IMR-90 (cell line): ENCODE results near the gene LYPD3. TPM values are rescaled to one million over a fixed set of nuclear protein-coding genes. Genes with fewer than 3 reads are reported as not detected.

Experiments used
- ATAC-seq: fragments of 200-7000 bp; cut with Tn5 transposase; 2 replicates; pipeline ENCODE4 v1.9.1; 2020; ENCODE audit warnings: low read depth, mild to moderate bottlenecking, moderate library complexity
- BruUV-seq: library from RNA; stranded (reverse); fragments of 400-500 nt; replicated peaks from 2 replicates; lab custom pipeline; 2021; lab: Mats Ljungman, UMichigan
- CTCF ChIA-PET: fragments of 300-600 bp; formaldehyde crosslinking; extraction: SDS; loops from one replicate; lab custom pipeline; 2021; ENCODE audit warnings: antibody characterized with exemption; lab: Yijun Ruan, JAX
- POLR2A ChIA-PET: fragments of 300-600 bp; sonication (Branson Sonifier 250); formaldehyde crosslinking; loops from one replicate; lab custom pipeline; 2022; ENCODE audit warnings: antibody characterized with exemption; ENCODE audit not compliant: unreplicated experiment; lab: Charles Lee
- DNase-seq: peaks from one replicate; pipeline ENCODE4 v3.0.0; 2013
- H2AFZ ChIP-seq: replicated peaks from 2 replicates; pipeline ENCODE3; 2013; ENCODE audit warnings: low read length, mild to moderate bottlenecking; ENCODE audit not compliant: poor library complexity
- H2AK5ac ChIP-seq: 2 replicates; pipeline ENCODE4 v1.6.1; 2013; ENCODE audit warnings: low read depth, low read length, inconsistent platforms
- H2AK9ac ChIP-seq: replicated peaks from 2 replicates; pipeline ENCODE3; 2013; ENCODE audit warnings: mild to moderate bottlenecking, low read depth, low read length, moderate library complexity; ENCODE audit not compliant: poor library complexity
- H2BK120ac ChIP-seq: 2 replicates; pipeline ENCODE4 v1.6.1; 2013; ENCODE audit warnings: low read depth, low read length, inconsistent platforms
- H2BK15ac ChIP-seq: 3 replicates; pipeline ENCODE4 v1.6.1; 2013; ENCODE audit warnings: low read depth, low read length, inconsistent platforms
- H2BK20ac ChIP-seq: 2 replicates; pipeline ENCODE4 v1.6.1; 2013; ENCODE audit warnings: low read depth, mild to moderate bottlenecking, inconsistent platforms, low read length, moderate library complexity
- H2BK5ac ChIP-seq: 2 replicates; pipeline ENCODE4 v1.6.1; 2013; ENCODE audit warnings: mild to moderate bottlenecking, low read depth, low read length, inconsistent platforms; ENCODE audit not compliant: poor library complexity, severe bottlenecking
- H3K14ac ChIP-seq: replicated peaks from 2 replicates; pipeline ENCODE4 v1.6.1; 2013; ENCODE audit warnings: low read depth, low read length, inconsistent platforms
- H3K18ac ChIP-seq: 2 replicates; pipeline ENCODE4 v1.6.1; 2013; ENCODE audit warnings: low read depth, low read length, control low read depth
- H3K23ac ChIP-seq: 2 replicates; pipeline ENCODE4 v1.6.1; 2013; ENCODE audit warnings: low read depth, low read length, inconsistent platforms
- H3K27ac ChIP-seq: 2 replicates; pipeline ENCODE4 v1.5.1; 2013; ENCODE audit warnings: mild to moderate bottlenecking, control low read depth, low read length; ENCODE audit not compliant: insufficient read depth
- H3K27me3 ChIP-seq: 2 replicates; pipeline ENCODE4 v1.6.1; 2013; ENCODE audit warnings: low read length; ENCODE audit not compliant: control insufficient read depth, insufficient read depth
- H3K36me3 ChIP-seq: 2 replicates; pipeline ENCODE4 v1.6.1; 2013; ENCODE audit warnings: low read length, mixed read lengths; ENCODE audit not compliant: control insufficient read depth, insufficient read depth
- H3K4ac ChIP-seq: 2 replicates; pipeline ENCODE4 v1.6.1; 2013; ENCODE audit warnings: low read depth, low read length, inconsistent platforms
- H3K4me1 ChIP-seq: 2 replicates; pipeline ENCODE4 v1.6.1; 2013; ENCODE audit warnings: low read length, mixed read lengths; ENCODE audit not compliant: control insufficient read depth, insufficient read depth
- H3K4me2 ChIP-seq: 2 replicates; pipeline ENCODE4 v1.6.1; 2013; ENCODE audit warnings: low read depth, mild to moderate bottlenecking, control low read depth, low read length, moderate library complexity
- H3K4me3 ChIP-seq: 2 replicates; pipeline ENCODE4 v1.5.1; 2013; ENCODE audit warnings: low read depth, mild to moderate bottlenecking, control low read depth, low read length, moderate library complexity; ENCODE audit not compliant: insufficient read depth
- H3K56ac ChIP-seq: 2 replicates; pipeline ENCODE4 v1.6.1; 2013; ENCODE audit warnings: low read length, inconsistent platforms; ENCODE audit not compliant: insufficient read depth; ENCODE audit errors: extremely low read depth
- H3K79me1 ChIP-seq, 2 experiments: 2 replicates each; pipeline ENCODE4 v1.6.1; 2013; ENCODE audit warnings: low read length in 2 of 2, inconsistent platforms in 1 of 2, low read depth in 1 of 2
- H3K9ac ChIP-seq: 2 replicates; pipeline ENCODE4 v1.6.1; 2013; ENCODE audit warnings: low read depth, low read length, control low read depth
- H3K9me1 ChIP-seq: 2 replicates; pipeline ENCODE4 v1.6.1; 2013; ENCODE audit warnings: low read length, inconsistent platforms; ENCODE audit not compliant: insufficient read depth
- H3K9me3 ChIP-seq: 2 replicates; pipeline ENCODE4 v1.6.1; 2013; ENCODE audit warnings: low read length; ENCODE audit not compliant: control insufficient read depth, insufficient read depth
- H4K20me1 ChIP-seq: 2 replicates; pipeline ENCODE4 v1.6.1; 2013; ENCODE audit warnings: low read length, inconsistent platforms; ENCODE audit not compliant: insufficient read depth
- H4K5ac ChIP-seq: 2 replicates; pipeline ENCODE4 v1.6.1; 2013; ENCODE audit warnings: mild to moderate bottlenecking, low read depth, low read length, control low read depth
- H4K8ac ChIP-seq, 2 experiments: 2 replicates each; pipeline ENCODE4 v1.6.1; 2013; ENCODE audit warnings: low read depth in 2 of 2, low read length in 2 of 2, control low read depth in 1 of 2, inconsistent platforms in 1 of 2
- H4K91ac ChIP-seq: 2 replicates; pipeline ENCODE4 v1.6.1; 2013; ENCODE audit warnings: low read depth, low read length, inconsistent platforms; ENCODE audit not compliant: insufficient read depth
- BHLHE40 ChIP-seq: fragments of 150-350 bp; IDR thresholded peaks from 2 replicates; pipeline ENCODE4 v1.6.1; 2016; ENCODE audit warnings: mild to moderate bottlenecking, low read depth, low read length
- CEBPB ChIP-seq: IDR thresholded peaks from 2 replicates; pipeline ENCODE4 v1.6.1; 2012; ENCODE audit warnings: low read depth, low read length, improper control_type of control experiment
- CHD1 ChIP-seq: IDR thresholded peaks from 2 replicates; pipeline ENCODE4 v1.6.1; 2012; ENCODE audit warnings: low read depth, low read length, improper control_type of control experiment
- FOS ChIP-seq: fragments of 150-350 bp; IDR thresholded peaks from 2 replicates; pipeline ENCODE4 v1.6.1; 2016; ENCODE audit warnings: low read depth, low read length
- MAFK ChIP-seq: IDR thresholded peaks from 2 replicates; pipeline ENCODE4 v1.6.1; 2012; ENCODE audit warnings: low read depth, low read length, improper control_type of control experiment
- MAZ ChIP-seq: IDR thresholded peaks from 2 replicates; pipeline ENCODE4 v1.6.1; 2012; ENCODE audit warnings: low read depth, mild to moderate bottlenecking, low read length, improper control_type of control experiment, moderate library complexity, borderline replicate concordance
- MXI1 ChIP-seq: IDR thresholded peaks from 2 replicates; pipeline ENCODE4 v1.6.1; 2012; ENCODE audit warnings: low read depth, mild to moderate bottlenecking, low read length, moderate library complexity, borderline replicate concordance
- NFE2L2 ChIP-seq: fragments of 150-350 bp; IDR thresholded peaks from 2 replicates; pipeline ENCODE4 v1.6.1; 2016; ENCODE audit warnings: low read depth, mild to moderate bottlenecking, low read length
- POLR2A ChIP-seq: IDR thresholded peaks from 2 replicates; pipeline ENCODE4 v1.6.1; 2012; ENCODE audit warnings: mild to moderate bottlenecking, low read depth, low read length
- RAD21 ChIP-seq: IDR thresholded peaks from 2 replicates; pipeline ENCODE4 v1.6.1; 2012; ENCODE audit warnings: low read length, improper control_type of control experiment
- RCOR1 ChIP-seq: IDR thresholded peaks from 2 replicates; pipeline ENCODE4 v1.6.1; 2012; ENCODE audit warnings: mild to moderate bottlenecking, low read length, improper control_type of control experiment; ENCODE audit not compliant: insufficient replicate concordance
- RFX5 ChIP-seq: IDR thresholded peaks from 2 replicates; pipeline ENCODE4 v1.8.0; 2012; ENCODE audit warnings: low read depth, mild to moderate bottlenecking, low read length, moderate library complexity
- SMC3 ChIP-seq: fragments of 150-350 bp; IDR thresholded peaks from 2 replicates; pipeline ENCODE4 v1.6.1; 2016; ENCODE audit warnings: low read depth, mild to moderate bottlenecking, antibody characterized with exemption, low read length, moderate library complexity
- WGBS, 2 experiments: methylation state at CpG; one replicate each; pipeline versions ENCODE4 v1.1.5 to v1.1.7; 2013; ENCODE audit warnings: missing lambda C conversion rate in 2 of 2; ENCODE audit not compliant: insufficient read length in 1 of 2; ENCODE audit errors: extremely low coverage in 2 of 2; 5-methylcytosine and 5-hydroxymethylcytosine counted together
- dilution Hi-C: fragments of 300-500 bp; cut with HindIII; formaldehyde crosslinking; loops from one replicate; pipeline ENCODE4 v1.14.3; 2018; ENCODE audit warnings: low sequenced_read_pairs; ENCODE audit not compliant: unreplicated experiment
- in situ Hi-C: fragments of 300-500 bp; cut with MboI; formaldehyde crosslinking; loops from 3 replicates; pipeline ENCODE4 v1.14.3; 2019; ENCODE audit warnings: low sequenced_read_pairs, inconsistent platforms, mixed read lengths
- intact Hi-C: fragments of 100-400 bp; cut with micrococcal nuclease; formaldehyde crosslinking; loops from 2 replicates; pipeline ENCODE4 v1.10.0; 2022
- polyA plus RNA-seq, 3 experiments: library from polyadenylated mRNA; depleted of rRNA; stranded (reverse); fragments of >200 nt; gene quantifications; 2 replicates each; pipeline ENCODE4 v1.2.3, GENCODE V29; 2012; ENCODE audit warnings: low replicate concordance in 1 of 3
- total RNA-seq: library from RNA; depleted of rRNA; stranded (reverse); fragments of >200 nt; gene quantifications from 2 replicates; pipeline ENCODE4 v1.2.3, GENCODE V29; 2012
- TF ChIP-seq, protein P1 (sequence below): conservative IDR thresholded peaks from 2 replicates; pipeline ENCODE4 v1.5.1; 2012; ENCODE audit warnings: mild to moderate bottlenecking, low read depth, low read length, improper control_type of control experiment
- TF ChIP-seq, protein P2 (sequence below): fragments of 150-350 bp; IDR thresholded peaks from 2 replicates; pipeline ENCODE4 v1.6.1; 2017; ENCODE audit warnings: mild to moderate bottlenecking, antibody characterized with exemption, low read length, low read depth
- TF ChIP-seq, protein P3 (sequence below): fragments of 150-350 bp; IDR thresholded peaks from 2 replicates; pipeline ENCODE4 v1.6.1; 2016; ENCODE audit warnings: low read depth, mild to moderate bottlenecking, low read length, moderate library complexity, borderline replicate concordance

LYPD3 gene
- total and polyA plus RNA-seq, 2 of the 4 experiments (the other 2 are of a cell fraction), result 0.18 to 1.1 TPM

DNA sequence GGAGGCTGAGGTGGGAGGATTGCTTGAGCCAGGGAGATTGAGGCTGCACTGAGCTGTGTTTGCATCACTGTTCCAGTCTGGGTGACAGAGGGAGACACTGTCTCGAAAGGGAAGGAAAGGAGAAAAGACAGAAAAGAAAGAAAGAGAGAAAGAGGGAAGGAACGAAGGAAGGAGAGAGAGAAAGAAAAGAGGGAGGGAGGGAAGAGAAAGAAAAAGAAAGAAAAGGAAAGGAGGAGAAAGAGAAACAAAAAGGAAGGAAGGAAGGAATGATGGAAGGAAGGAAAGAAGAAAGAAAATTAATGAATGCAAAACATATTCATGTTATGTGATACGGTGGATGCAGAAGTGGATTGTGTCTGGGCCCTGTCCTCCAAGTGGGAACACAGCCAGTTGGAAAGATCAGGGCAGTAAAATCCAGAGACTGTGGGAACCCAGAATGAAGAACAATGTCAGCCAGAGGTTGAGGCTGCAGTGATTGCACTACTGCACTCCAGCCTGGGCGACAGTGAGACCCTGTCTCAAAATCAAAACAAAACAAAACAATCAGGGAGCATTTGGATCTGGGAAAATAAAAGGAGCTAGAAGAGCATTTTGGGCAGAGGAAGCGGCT, 32.9 kb upstream of the LYPD3 start:
- Histone ChIP-seq H3K14ac (no peak overlapping the region), H4K8ac (no peak overlapping the region), H2AK5ac (no peak overlapping the region), H4K20me1 (no peaks in the 10 kb centered on the region; the same call in 1 of the 2 replicates), H3K9ac (no peak overlapping the region), H2BK15ac (no peak overlapping the region), H3K79me1 (peaks cover 0 to 11% of the 10 kb centered on the region in 2 experiments; a peak in 3 of 4 replicates), H3K27me3 (no peaks in the 10 kb centered on the region), H3K27ac (no peak overlapping the region), H2BK20ac (no peak overlapping the region), H3K4me3 (no peak overlapping the region), H3K4me1 (peaks cover 3% of the 10 kb centered on the region; the same call in 1 of the 2 replicates), H3K18ac (no peak overlapping the region), H3K4ac (no peak overlapping the region), H2BK120ac (no peak overlapping the region), H3K56ac (no peak overlapping the region), H3K4me2 (no peak overlapping the region), H2AK9ac (no peak overlapping the region), H3K23ac (no peak overlapping the region), H3K9me1 (no peaks in the 10 kb centered on the region), H3K36me3 (peaks cover 21% of the 10 kb centered on the region), H3K9me3 (no peaks in the 10 kb centered on the region), H2AFZ (no peak overlapping the region), H2BK5ac (no peak overlapping the region), H4K5ac (no peak overlapping the region), H4K91ac (no peak overlapping the region)
- DNase-seq (no peak), ATAC-seq (no peak)
- dilution Hi-C loops (no loop called here), intact Hi-C loops (no loop called here), in situ Hi-C loops (no loop called here)
- CTCF ChIA-PET, result no interaction called here
- 72% methylated on average over 3 of the region's 5 CpGs; no CpG with 5 or more reads in 1 of the 2 experiments for WGBS, 2 experiments
- no TSS peak for BruUV-seq
- POLR2A ChIA-PET, result no interaction called here
- TF ChIP-seq SMC3 (no peak), RFX5 (no peak), RAD21 (no peak), MAFK (no peak), CHD1 (no peak), FOS (no peak), POLR2A (no peak), RCOR1 (no peak), MXI1 (no peak), BHLHE40 (no peak), CEBPB (no peak), NFE2L2 (no peak), MAZ (no peak)
- TF ChIP-seq, protein P1, sequence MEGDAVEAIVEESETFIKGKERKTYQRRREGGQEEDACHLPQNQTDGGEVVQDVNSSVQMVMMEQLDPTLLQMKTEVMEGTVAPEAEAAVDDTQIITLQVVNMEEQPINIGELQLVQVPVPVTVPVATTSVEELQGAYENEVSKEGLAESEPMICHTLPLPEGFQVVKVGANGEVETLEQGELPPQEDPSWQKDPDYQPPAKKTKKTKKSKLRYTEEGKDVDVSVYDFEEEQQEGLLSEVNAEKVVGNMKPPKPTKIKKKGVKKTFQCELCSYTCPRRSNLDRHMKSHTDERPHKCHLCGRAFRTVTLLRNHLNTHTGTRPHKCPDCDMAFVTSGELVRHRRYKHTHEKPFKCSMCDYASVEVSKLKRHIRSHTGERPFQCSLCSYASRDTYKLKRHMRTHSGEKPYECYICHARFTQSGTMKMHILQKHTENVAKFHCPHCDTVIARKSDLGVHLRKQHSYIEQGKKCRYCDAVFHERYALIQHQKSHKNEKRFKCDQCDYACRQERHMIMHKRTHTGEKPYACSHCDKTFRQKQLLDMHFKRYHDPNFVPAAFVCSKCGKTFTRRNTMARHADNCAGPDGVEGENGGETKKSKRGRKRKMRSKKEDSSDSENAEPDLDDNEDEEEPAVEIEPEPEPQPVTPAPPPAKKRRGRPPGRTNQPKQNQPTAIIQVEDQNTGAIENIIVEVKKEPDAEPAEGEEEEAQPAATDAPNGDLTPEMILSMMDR, result no peak
- TF ChIP-seq, protein P2, sequence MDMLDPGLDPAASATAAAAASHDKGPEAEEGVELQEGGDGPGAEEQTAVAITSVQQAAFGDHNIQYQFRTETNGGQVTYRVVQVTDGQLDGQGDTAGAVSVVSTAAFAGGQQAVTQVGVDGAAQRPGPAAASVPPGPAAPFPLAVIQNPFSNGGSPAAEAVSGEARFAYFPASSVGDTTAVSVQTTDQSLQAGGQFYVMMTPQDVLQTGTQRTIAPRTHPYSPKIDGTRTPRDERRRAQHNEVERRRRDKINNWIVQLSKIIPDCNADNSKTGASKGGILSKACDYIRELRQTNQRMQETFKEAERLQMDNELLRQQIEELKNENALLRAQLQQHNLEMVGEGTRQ, result no peak
- TF ChIP-seq, protein P3, sequence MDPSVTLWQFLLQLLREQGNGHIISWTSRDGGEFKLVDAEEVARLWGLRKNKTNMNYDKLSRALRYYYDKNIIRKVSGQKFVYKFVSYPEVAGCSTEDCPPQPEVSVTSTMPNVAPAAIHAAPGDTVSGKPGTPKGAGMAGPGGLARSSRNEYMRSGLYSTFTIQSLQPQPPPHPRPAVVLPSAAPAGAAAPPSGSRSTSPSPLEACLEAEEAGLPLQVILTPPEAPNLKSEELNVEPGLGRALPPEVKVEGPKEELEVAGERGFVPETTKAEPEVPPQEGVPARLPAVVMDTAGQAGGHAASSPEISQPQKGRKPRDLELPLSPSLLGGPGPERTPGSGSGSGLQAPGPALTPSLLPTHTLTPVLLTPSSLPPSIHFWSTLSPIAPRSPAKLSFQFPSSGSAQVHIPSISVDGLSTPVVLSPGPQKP, result no peak
